ENCODE measurements around the gene FARP1.

DNA sequence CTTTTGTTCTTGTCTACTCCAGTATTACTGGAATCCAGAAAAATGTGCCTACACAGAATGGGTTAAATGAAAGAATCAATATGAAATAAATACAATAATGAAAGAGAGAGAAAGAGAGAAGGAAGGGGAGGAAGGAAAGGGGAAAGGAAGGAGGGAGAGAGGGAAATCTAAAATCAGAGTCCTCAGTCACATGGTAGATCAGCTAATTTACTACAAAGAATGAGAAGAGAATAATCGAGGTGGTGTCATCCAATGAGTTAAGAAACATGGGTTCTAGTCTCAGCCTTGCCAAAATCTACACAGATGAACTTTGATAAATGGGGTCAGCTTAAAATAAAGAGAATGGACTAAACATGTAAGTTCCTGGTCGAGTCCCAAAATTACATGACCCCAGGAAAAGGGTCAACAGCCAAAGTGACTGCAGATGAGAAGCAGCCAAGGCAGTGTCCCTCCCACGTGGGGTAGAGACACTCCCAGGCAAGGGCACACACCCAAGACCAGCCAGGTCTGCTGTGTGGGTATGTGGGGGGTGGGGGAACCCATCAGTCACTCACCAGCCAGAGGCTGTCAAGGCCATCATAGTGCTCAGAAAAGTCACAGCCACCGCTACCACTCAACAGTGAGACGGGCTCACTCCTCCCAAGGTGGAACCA lies 330.4 kb downstream of the FARP1 start:
- TF ChIP-seq IRF2 (CRISPR knock-in tag; IDR thresholded peaks at IDR 0.05; ENCODE audit: borderline replicate concordance, low read depth), result no peak
- TF ChIP-seq SP1 (CRISPR knock-in tag; conservative IDR thresholded peaks at IDR 0.05), result no peak
- no peak for TF ChIP-seq NFE2L1 (CRISPR knock-in tag; IDR thresholded peaks at IDR 0.05)
- TF ChIP-seq, protein P1, sequence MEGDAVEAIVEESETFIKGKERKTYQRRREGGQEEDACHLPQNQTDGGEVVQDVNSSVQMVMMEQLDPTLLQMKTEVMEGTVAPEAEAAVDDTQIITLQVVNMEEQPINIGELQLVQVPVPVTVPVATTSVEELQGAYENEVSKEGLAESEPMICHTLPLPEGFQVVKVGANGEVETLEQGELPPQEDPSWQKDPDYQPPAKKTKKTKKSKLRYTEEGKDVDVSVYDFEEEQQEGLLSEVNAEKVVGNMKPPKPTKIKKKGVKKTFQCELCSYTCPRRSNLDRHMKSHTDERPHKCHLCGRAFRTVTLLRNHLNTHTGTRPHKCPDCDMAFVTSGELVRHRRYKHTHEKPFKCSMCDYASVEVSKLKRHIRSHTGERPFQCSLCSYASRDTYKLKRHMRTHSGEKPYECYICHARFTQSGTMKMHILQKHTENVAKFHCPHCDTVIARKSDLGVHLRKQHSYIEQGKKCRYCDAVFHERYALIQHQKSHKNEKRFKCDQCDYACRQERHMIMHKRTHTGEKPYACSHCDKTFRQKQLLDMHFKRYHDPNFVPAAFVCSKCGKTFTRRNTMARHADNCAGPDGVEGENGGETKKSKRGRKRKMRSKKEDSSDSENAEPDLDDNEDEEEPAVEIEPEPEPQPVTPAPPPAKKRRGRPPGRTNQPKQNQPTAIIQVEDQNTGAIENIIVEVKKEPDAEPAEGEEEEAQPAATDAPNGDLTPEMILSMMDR (IDR thresholded peaks at IDR 0.05), result no peak

Measured in WTC11 (cell line).